Liver (tissue), 9 donors: ENCODE results near the gene ARAP3. TPM values are rescaled to one million over a fixed set of nuclear protein-coding genes. Genes with fewer than 3 reads are reported as not detected.

ENCODE experiments used
- DNase-seq: peaks from one replicate; pipeline ENCODE4 v3.0.0-alpha.2; 2017; ENCODE audit warnings: low spot score
- H3K27ac ChIP-seq, 2 donors: one replicate each; pipeline ENCODE4 v1.7.0; 2013; ENCODE audit warnings: inconsistent platforms in 2 of 2, low read length in 2 of 2, control low read depth in 1 of 2, low read depth in 1 of 2, mild to moderate bottlenecking in 1 of 2
- H3K27me3 ChIP-seq, 4 donors: one replicate each; pipeline versions ENCODE4 v1.6.1 to v1.7.0; 2013; ENCODE audit warnings: low read length in 3 of 4, inconsistent platforms in 1 of 4, mild to moderate bottlenecking in 1 of 4, moderate library complexity in 1 of 4; ENCODE audit not compliant: control insufficient read depth in 4 of 4, insufficient read depth in 4 of 4
- H3K36me3 ChIP-seq, 4 donors: one replicate each; pipeline versions ENCODE4 v1.6.1 to v1.7.0; 2013; ENCODE audit warnings: low read length in 3 of 4, mild to moderate bottlenecking in 3 of 4, low read depth in 1 of 4, moderate library complexity in 1 of 4; ENCODE audit not compliant: control insufficient read depth in 4 of 4, insufficient read depth in 3 of 4
- H3K4me1 ChIP-seq, 4 donors: one replicate each; pipeline versions ENCODE4 v1.6.1 to v1.7.0; 2013; ENCODE audit warnings: low read length in 3 of 4, mild to moderate bottlenecking in 3 of 4, moderate library complexity in 1 of 4; ENCODE audit not compliant: control insufficient read depth in 4 of 4, insufficient read depth in 4 of 4
- H3K4me3 ChIP-seq, 3 donors: one replicate each; pipeline versions ENCODE4 v1.6.1 to v1.7.0; 2013; ENCODE audit warnings: low read length in 3 of 3, control low read depth in 1 of 3, low read depth in 1 of 3, mild to moderate bottlenecking in 1 of 3
- H3K9ac ChIP-seq, 2 donors: one replicate each; pipeline ENCODE4 v1.7.0; 2013; ENCODE audit warnings: low read length in 2 of 2, mild to moderate bottlenecking in 2 of 2, moderate library complexity in 2 of 2, control low read depth in 1 of 2, low read depth in 1 of 2
- H3K9me3 ChIP-seq, 4 donors: one replicate each; pipeline versions ENCODE4 v1.6.1 to v1.7.0; 2013; ENCODE audit warnings: low read length in 3 of 4; ENCODE audit not compliant: control insufficient read depth in 4 of 4
- ATF3 ChIP-seq: IDR thresholded peaks from 2 replicates; pipeline ENCODE4 v1.6.1; 2016; ENCODE audit warnings: antibody characterized with exemption
- CTCF ChIP-seq: fragments of 150-350 bp; IDR thresholded peaks from 2 replicates; pipeline ENCODE4 v1.5.1; 2017; ENCODE audit warnings: improper control_type of control experiment, low read depth, low read length; ENCODE audit not compliant: missing input control
- EGR1 ChIP-seq, 2 donors: IDR thresholded peaks; 2 replicates each; pipeline ENCODE4 v1.6.1; 2016 to 2018; ENCODE audit warnings: antibody characterized with exemption in 2 of 2, low read depth in 2 of 2
- FOXA1 ChIP-seq: IDR thresholded peaks from 2 replicates; pipeline ENCODE4 v1.6.1; 2016; ENCODE audit warnings: antibody characterized with exemption
- FOXA2 ChIP-seq: IDR thresholded peaks from 2 replicates; pipeline ENCODE4 v1.6.1; 2016; ENCODE audit warnings: antibody characterized with exemption
- HNF4A ChIP-seq, 2 donors: conservative IDR thresholded peaks; 2 replicates each; pipeline ENCODE4 v1.6.1; 2016; ENCODE audit warnings: antibody characterized with exemption in 2 of 2, mild to moderate bottlenecking in 2 of 2
- HNF4G ChIP-seq: IDR thresholded peaks from 2 replicates; pipeline ENCODE4 v1.6.1; 2016; ENCODE audit warnings: antibody characterized with exemption
- JUND ChIP-seq, 2 donors: IDR thresholded peaks; 2 replicates each; pipeline ENCODE4 v1.6.1; 2016; ENCODE audit warnings: antibody characterized with exemption in 2 of 2
- MAX ChIP-seq: IDR thresholded peaks from 2 replicates; pipeline ENCODE4 v1.6.1; 2016; ENCODE audit warnings: antibody characterized with exemption
- NR2F2 ChIP-seq: IDR thresholded peaks from 2 replicates; pipeline ENCODE4 v1.6.1; 2016; ENCODE audit warnings: antibody characterized with exemption
- RXRA ChIP-seq, 2 donors: IDR thresholded peaks; 2 replicates each; pipeline ENCODE4 v1.6.1; 2017 to 2018; ENCODE audit warnings: antibody characterized with exemption in 2 of 2, mild to moderate bottlenecking in 1 of 2
- SP1 ChIP-seq: IDR thresholded peaks from 2 replicates; pipeline ENCODE4 v1.6.1; 2018; ENCODE audit warnings: antibody characterized with exemption, mild to moderate bottlenecking
- YY1 ChIP-seq: IDR thresholded peaks from 2 replicates; pipeline ENCODE4 v1.6.1; 2016; ENCODE audit warnings: antibody characterized with exemption, mild to moderate bottlenecking
- ZBTB33 ChIP-seq: IDR thresholded peaks from 2 replicates; pipeline ENCODE4 v1.6.1; 2016; ENCODE audit warnings: antibody characterized with exemption
- WGBS: extraction: QIAGEN DNeasy Blood & Tissue Kit; methylation state at CpG from one replicate; pipeline ENCODE4 v1.1.7; 2013; 5-methylcytosine and 5-hydroxymethylcytosine counted together
- polyA plus RNA-seq, 2 donors: library from polyadenylated mRNA; stranded (reverse) in 1 of 2; unstranded in 1 of 2; fragments of 200-250 nt in 1 of 2; fragments of >200 nt in 1 of 2; fragmentation: Nextera tagmentation in 1 of 2; extraction: Ambion mirVana in 1 of 2; gene quantifications; one replicate each; pipeline versions ENCODE4 v1.2.1 to v1.2.3, GENCODE V29; 2013 to 2015
- total RNA-seq, 2 donors: library from RNA; depleted of rRNA; stranded (reverse); fragments of >200 nt; gene quantifications; one replicate each; pipeline ENCODE4 v1.2.3, GENCODE V29; 2014
- donor health status: healthy.
- donor health status: healthy.
- donor health status: healthy.
- donor health status: healthy.
- donor health status: healthy.

The ARAP3 gene, protein sequence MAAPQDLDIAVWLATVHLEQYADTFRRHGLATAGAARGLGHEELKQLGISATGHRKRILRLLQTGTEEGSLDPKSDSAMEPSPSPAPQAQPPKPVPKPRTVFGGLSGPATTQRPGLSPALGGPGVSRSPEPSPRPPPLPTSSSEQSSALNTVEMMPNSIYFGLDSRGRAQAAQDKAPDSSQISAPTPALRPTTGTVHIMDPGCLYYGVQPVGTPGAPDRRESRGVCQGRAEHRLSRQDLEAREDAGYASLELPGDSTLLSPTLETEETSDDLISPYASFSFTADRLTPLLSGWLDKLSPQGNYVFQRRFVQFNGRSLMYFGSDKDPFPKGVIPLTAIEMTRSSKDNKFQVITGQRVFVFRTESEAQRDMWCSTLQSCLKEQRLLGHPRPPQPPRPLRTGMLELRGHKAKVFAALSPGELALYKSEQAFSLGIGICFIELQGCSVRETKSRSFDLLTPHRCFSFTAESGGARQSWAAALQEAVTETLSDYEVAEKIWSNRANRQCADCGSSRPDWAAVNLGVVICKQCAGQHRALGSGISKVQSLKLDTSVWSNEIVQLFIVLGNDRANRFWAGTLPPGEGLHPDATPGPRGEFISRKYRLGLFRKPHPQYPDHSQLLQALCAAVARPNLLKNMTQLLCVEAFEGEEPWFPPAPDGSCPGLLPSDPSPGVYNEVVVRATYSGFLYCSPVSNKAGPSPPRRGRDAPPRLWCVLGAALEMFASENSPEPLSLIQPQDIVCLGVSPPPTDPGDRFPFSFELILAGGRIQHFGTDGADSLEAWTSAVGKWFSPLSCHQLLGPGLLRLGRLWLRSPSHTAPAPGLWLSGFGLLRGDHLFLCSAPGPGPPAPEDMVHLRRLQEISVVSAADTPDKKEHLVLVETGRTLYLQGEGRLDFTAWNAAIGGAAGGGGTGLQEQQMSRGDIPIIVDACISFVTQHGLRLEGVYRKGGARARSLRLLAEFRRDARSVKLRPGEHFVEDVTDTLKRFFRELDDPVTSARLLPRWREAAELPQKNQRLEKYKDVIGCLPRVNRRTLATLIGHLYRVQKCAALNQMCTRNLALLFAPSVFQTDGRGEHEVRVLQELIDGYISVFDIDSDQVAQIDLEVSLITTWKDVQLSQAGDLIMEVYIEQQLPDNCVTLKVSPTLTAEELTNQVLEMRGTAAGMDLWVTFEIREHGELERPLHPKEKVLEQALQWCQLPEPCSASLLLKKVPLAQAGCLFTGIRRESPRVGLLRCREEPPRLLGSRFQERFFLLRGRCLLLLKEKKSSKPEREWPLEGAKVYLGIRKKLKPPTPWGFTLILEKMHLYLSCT (N-terminal part only)
- total RNA-seq (1 to 10 TPM; 1.9 to 4.7 TPM), polyA plus RNA-seq (1 to 10 TPM; 1.6 to 2.3 TPM)

DNA sequence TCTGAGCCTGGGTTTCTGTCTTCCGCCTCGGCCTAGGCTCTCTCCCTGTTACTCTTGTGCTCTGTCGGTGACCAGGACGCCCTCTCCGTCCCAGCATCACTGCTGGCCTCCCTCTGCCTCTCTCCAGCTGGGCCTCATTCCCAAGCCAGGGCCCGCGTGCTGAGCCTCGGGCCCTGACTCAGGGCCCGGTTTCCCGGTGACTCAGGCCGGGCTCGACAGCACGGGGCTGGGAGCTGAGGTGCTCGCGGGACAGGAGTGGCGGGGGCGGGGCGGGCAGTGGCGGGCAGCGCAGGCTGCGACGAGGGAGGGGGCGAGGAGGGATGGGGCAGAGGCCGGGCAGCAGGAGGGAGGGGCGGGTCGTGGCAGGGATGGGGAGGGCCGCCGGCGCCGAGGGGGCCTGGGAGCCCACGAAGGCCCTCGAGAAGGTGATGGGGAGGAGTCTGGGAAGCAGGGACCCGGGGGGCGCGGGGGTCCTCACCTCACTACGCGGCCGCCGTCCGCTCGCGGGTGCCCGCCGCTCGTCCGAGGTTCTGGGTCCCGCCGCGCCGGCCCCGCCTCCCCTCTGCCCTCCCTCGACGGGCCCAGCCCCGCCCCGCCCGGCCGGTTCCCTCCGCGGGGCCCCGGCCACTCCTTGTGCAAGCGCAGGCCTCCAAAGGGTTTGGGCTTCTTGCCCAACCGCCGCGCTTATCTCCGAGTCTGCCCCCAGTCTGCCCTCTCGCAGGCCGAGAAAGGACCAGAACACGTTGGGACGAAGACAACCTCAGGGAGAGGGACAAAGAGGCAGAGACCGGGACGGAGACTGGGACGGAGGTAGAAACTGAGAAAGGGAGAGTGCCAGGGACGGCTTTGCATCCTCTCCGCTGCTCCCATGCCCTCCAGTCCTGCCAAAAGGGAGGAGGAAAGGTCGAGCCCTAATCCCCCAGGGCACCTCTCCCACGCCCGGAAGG is at the start of gene ARAP3:
ARAP3 (minus strand) TSS at position 536 of the 947 bp plus-strand sequence. CDS start 1,744 bp downstream, outside the sequence.
- DNase-seq, result peak; percentile 80
- H3K27ac ChIP-seq, result peak within 1 kb of the TSS; percentile 75 to 79
- peak within 1 kb of the TSS in 1 of 3 donors; percentile 43 for H3K4me3 ChIP-seq
- H3K27me3 ChIP-seq, result no peaks in the 10 kb centered on the region
- peak within 1 kb of the TSS in 1 of 2 donors; percentile 24 for H3K9ac ChIP-seq
- peak in 1 of 2 donors; percentile 31 for TF ChIP-seq HNF4A (conservative IDR thresholded peaks at IDR 0.05)
- peak; percentile 72 for TF ChIP-seq NR2F2
- TF ChIP-seq EGR1 (IDR thresholded peaks at IDR 0.05; ENCODE audit: low read depth in 2 of 2), result no peak
- peak; percentile 34 for TF ChIP-seq SP1
- peak; percentile 19 to 29 for TF ChIP-seq RXRA (IDR thresholded peaks at IDR 0.05)
- no peak for TF ChIP-seq CTCF
- peaks cover 2 to 13% (median 5%) of the 10 kb centered on the region in 4 donors for H3K4me1 ChIP-seq
- no peaks in the 10 kb centered on the region for H3K36me3 ChIP-seq
- 11% methylated on average over 77 of the region's 77 CpGs for WGBS
- no peaks in the 10 kb centered on the region for H3K9me3 ChIP-seq

GRCh38 chr5:141729387-141730006 is 47.5 kb upstream of the ARAP3 start:
- H3K9me3 ChIP-seq, result no peaks in the 10 kb centered on the region
- H3K36me3 ChIP-seq, result no peaks in the 10 kb centered on the region
- no peaks in the 10 kb centered on the region for H3K4me1 ChIP-seq
- no peak overlapping the region for H3K4me3 ChIP-seq
- no peaks in the 10 kb centered on the region for H3K27me3 ChIP-seq
- no peak for DNase-seq
- 79% methylated on average over 6 of the region's 6 CpGs for WGBS
- H3K9ac ChIP-seq, result no peak overlapping the region
- H3K27ac ChIP-seq, result no peak overlapping the region
- TF ChIP-seq SP1, result no peak
- TF ChIP-seq FOXA1, result no peak
- no peak for TF ChIP-seq YY1
- TF ChIP-seq MAX, result no peak
- no peak for TF ChIP-seq JUND (IDR thresholded peaks at IDR 0.05)
- TF ChIP-seq NR2F2, result no peak
- TF ChIP-seq ZBTB33, result no peak
- TF ChIP-seq FOXA2, result no peak
- TF ChIP-seq HNF4G, result no peak
- no peak for TF ChIP-seq EGR1 (IDR thresholded peaks at IDR 0.05; ENCODE audit: low read depth in 2 of 2)
- no peak for TF ChIP-seq ATF3
- TF ChIP-seq HNF4A (conservative IDR thresholded peaks at IDR 0.05), result no peak
- TF ChIP-seq CTCF, result no peak
- TF ChIP-seq RXRA (IDR thresholded peaks at IDR 0.05), result no peak
